C1 segment of cervical spinal cord (tissue), 14 donors: ENCODE measurements around the gene SRSF1.
"Not testable (repeated sequence)": the region's sequence is repeated elsewhere in the genome, so short reads cannot be mapped to it uniquely, and the experiment has no call there.

Experiments
- DNase-seq, 14 donors: peaks; one replicate each; lab custom pipeline; 2025; lab: John Stamatoyannopoulos, UW

The SRSF1 gene, protein sequence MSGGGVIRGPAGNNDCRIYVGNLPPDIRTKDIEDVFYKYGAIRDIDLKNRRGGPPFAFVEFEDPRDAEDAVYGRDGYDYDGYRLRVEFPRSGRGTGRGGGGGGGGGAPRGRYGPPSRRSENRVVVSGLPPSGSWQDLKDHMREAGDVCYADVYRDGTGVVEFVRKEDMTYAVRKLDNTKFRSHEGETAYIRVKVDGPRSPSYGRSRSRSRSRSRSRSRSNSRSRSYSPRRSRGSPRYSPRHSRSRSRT

DNA sequence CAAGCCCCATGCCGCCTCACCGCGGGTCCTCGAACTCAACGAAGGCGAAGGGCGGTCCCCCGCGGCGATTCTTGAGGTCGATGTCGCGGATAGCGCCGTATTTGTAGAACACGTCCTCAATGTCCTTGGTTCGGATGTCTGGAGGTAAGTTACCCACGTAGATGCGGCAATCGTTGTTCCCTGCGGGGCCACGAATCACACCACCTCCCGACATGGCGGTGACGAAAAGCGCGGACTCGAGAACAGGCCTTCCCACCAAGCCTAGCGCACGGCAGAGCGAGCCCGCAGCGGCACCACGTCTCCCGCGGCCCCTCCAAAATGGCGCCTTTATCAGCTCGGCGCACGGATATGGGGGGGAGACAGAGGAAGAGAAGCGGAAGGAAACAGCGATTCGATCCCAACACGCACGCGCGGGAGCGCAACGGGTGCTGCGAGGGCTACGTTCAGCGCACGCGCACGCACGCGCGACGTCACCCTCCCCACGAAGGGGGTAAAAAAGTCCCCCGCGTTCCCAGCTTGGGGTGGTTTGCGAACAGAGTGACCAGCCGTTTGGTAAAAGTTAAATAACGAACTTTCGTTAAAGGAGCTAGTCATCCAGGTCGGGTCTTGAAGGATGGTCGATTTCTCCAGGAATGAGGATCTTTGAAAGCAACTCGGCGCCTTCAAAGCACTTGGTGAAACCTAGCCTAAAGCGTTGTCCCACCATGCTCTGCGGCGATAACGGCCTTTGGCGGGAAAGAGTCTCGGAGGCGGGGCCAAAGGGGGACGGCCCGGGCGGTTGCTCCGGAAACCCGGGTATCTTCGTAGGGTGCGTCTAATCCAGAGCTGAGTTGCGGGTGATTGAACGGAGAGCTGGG lies at the start of gene SRSF1:
Gene SRSF1 (minus strand): TSS at position 323 of the 857 bp plus-strand sequence. CDS start 109 bp downstream, at position 214.
- peak; percentile 86 to 100 (median 96) for DNase-seq

DNA sequence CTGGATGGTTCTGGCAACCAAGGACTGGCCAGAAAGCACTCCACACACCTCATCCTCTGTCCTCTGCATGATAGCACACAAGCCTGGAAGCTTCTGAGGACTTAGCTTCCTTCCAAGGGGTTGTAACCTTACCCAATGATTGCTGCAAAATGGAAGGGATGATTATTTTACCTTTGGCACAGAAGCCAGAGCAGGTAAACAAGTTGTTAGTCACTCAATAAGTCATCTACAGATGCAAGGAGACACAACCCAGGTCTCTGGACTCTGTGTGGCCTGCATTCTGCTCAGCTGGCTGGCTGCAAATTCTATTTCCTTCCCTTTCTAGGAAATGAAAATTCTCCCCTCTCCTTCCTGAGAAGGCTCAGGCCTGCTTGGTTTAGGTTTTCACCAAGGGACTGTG lies 49.4 kb upstream of the SRSF1 start:
- DNase-seq, result no peak

DNA sequence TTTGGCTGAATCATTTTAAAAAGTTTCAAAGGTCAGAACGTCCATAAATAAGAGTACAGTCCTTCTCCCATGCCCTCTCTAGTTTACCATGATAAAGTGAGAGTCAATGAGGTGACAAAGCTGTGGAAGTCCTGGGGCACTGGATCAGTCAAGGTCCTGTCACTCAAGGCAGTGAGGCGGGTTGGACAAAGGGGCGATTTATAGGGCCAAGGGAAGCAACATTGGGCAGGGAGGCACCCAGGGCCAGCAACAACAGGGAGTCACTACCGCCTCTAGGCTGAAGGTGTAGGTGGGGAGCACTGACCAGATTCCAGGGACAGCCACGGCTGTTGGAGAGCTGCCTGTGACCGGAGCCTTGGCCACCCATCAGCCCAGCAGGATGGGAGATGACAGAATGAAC lies 47.6 kb upstream of the SRSF1 start:
- no peak for DNase-seq

DNA sequence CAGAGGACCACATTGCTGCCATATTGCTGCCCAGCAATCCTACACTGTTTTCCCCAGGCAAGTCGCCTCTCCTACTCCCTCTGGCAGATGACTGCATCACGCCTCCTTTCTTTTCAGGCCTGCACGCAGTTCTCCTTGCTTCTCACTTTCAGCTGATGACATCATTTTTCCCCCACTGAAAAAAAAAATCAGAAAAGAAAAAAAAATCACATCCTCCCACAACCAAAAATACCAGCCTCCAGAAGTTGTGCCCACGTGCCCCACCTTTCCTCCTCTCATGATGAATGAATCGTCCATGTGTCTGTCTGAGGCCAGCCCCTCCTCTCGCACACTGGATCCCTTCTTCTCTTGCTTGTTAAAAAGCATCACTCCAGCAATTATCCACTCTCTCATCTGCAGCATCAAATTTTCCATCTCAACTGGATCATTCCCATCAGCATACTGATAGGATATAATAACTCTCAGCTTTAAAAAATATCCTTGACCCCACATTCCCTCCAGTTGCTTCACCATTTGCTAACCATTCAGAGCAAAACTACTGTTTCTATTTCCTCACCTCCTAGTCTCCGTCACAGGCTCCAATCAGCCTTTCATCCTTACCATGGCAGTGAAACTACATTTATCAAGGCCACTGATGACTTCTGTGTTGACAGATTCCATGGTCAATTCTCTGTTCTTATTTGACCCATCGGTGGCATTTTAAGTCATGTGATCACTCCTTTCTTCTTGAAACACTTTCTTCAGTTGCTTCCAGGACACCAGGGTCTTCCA lies 46.1 kb upstream of the SRSF1 start:
- no peak for DNase-seq

DNA sequence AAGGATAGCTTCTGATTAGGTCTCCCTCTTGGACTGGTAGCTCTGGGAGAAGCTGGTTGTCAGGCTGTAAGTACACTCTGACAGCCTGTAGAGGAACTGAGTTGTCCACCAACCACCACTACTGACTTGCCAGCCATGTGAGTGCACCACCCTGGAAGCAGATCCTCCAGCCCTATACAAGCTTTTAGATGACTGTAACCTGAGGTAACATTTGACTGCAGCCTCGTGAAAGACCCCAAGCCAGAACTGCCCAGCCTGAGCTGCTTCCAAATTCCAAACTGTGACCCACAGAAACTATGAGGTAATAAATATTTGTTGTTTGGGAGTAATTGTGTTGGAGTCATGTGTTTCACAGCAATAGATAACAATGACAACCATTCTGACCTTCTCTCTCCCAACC lies 45.4 kb upstream of the SRSF1 start:
- no peak for DNase-seq

DNA sequence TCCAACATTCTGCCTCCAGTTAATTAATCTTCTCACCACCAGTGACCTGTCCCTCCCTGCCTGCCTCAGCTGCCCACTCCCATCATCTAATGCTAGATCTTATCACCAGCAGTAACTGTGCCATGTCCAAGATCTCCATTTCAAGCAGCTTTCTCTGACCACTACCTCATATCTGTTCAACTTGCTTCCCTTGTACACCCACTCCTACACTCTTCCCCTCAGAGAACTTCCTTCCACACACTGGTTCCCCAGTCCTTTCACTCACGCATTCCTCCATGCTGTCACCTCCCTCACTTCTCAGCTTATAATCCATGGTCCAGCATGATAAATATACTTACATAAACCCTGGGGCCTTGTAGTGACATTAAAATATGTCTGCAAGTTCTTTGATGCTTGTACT lies 44.4 kb upstream of the SRSF1 start:
- DNase-seq, result no peak

DNA sequence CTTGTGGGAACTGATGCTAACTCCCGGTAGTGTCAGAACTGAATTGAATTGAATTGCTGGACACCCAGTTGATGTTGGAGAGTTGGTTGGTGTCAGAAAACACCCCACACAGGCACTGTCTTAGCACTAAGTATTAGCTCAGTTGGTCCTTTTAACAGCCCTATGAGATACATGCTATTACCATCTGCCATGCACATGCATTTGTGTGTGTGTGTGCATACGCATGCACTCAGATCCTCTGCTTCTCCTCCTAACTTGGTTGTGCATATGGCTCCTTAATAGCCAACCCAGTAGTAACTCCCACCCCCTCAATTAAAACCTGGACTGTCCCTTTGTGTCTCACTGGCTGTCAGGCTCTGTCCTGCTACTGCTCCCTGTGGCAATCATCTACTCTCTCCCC lies 43.9 kb upstream of the SRSF1 start:
- DNase-seq, result no peak

DNA sequence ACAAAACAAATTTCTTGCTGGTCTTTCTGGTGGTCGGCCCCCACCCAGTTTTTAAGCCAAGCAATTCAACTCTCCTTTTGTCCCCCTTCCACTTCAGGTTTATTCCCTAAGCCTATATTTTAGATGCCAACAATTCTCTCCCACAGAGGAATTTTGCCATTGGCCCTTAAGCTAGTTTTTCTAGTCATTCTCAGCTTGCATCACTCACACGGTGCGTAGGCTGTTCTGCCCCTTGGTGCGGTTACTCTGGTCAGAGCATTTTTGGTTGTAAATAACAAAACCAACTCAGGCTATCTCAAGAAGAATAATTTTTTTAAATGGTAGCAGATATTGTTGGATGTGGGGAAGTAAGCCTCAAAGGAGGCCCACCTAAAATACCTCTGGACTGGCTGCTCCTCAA lies 42.5 kb upstream of the SRSF1 start:
- no peak for DNase-seq

DNA sequence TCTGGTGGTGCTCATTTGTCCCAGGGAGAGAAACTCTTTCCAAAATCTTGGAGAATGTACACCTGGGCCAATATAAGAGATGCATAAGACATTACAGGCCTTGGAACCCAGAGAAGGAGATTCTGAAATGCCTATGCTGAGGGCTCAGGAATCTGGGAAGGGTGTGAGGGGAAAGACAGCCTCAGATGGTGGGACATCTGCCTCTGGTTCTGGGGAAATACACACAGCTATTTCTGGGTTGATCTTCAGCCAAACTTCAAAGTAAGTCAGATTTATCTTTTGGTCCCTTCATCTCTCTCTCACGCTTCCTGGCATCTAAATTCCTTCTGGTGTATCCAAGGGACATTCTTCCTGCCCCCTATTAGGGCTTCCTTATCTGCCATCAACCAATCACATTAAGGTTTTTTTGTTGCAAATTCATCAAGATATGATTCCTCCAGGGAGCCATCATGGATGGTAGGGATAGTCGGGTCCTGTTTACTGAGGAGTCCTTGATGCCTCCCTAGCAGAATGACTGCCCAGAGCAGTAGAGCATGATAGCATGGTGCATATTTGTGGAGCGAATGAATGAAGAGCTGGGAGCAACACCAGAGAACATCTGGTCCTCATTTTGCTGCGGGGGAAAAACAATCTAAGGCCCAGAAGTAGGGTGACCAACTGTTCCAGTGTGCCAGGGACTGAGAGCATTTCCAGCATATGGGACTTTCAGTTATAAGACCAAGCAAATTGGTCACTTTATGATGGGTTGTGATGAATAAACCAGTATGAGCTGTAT lies 40.5 kb upstream of the SRSF1 start:
- no peak for DNase-seq

DNA sequence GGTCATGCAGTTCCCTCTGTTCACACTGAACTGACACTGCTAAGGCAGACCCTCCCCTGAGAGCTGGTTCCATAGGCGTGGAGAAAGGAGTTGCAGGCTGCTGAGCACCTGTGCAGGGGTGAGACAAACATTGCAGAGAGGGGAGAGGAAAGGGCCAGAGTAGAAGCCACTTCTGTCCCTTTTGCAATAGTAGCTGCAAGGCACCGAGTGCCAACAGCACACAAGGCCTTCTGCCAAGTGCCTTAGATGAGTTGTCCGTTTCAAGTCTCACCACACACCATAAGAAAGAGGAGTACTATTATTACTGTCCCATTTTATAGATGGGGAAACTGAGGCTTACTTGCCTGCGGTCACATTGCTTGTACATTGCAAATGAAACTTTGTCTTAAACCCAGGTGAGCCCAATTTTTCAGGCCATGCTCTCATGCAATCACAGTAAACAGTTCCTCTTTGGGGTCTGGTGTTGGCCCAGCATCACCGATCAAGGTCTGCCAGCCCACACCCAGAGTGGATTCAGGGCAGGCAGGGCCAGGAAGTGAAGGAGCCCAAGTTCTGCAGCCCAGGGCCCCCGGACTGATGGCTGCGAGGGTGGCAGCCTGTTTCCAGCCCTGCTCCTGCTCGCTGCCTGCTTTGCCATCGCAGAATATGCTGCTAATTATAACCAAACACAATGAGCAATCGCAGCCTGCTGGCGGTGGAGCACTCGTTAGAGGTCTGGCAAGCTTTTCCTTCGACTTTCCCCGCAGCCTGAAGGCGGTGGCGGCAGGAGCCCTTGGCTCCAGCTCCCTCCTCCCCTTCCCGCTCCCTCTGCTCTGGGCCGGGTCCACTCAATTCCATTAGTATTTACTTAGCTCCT lies 39.4 kb upstream of the SRSF1 start:
- peak in 1 of 14 donors; percentile 69 for DNase-seq

DNA sequence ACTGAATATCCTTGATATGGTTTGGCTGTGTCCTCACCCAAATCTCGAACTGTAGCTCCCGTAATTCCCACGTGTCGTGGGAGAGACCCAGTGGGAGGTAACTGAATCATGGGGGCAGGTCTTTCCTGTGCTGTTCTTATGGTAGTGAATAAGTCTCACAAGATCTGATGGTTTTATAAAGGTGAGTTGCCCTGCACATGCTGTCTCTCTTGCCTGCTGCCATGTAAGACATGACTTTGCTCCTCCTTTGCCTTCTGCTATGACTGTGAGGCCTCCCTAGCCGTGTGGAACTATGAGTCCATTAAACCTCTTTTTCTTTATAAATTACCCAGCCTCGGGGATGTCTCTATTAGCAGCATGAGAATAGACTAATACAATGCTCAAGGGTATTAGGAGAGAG lies 37.2 kb upstream of the SRSF1 start:
- DNase-seq, result not testable (repeated sequence)

DNA sequence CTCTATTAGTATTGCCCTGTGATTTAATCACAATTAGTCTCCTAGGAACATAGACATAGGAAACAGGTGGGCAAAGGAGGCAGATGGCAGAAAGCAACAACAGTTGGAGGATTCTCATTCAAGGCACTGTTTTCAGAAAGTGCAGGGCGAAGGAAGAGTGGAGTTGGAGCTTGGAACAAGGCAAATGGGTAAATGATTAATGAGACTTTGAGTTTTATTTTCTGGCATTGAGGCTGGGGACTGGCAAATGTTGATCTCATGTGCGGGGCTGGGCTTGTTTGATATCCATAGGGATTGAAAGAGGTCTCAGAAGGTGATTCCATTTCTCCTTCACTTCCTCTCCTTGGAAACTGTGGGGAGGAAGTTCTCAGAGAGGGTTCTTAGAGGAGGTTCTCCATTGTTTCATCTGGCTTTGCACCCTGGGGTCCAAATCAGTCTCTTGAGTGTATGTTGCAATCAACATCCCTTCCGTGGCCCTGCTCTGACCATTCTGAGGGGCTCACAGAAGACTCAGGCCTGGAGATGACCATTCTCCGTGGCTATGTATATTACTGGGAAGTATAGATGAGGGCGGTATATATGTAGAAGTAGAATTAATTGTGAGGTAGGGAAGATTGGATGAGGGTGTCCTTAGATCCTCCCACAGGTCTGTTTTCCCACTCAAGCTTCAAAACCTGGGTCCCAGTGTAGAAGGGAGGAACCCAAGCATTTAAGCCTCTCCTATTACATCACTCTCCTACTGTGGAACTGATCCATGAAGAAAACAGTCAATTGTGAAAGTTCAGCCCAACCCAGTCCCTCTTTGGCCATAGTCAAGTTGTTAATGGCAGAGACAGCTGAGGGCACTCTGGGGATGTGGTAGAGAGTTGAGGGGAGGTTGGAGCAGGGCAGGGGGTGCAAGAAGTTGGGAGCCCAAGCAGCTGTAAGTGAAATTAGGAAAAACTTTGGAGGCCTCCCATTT lies 36.5 kb upstream of the SRSF1 start:
- no peak for DNase-seq

DNA sequence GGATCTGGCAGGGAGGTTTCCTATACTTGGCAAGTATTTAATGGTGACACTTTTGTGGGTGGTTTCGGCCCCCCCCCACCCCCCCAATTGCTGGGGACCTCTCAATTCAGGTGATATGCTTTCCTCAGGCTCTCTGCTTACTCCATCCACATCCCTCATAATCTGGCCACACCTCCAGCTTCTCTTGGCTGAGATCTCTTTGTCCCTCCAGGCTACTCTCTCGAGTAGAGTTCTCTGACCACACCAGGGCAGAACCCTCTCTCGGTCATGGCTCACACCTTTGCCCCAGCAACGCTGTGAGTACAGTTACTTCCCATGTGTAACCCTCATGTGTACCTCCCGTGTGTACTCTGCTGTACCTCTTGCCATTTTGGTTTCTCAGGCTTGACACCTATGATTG lies 34.1 kb upstream of the SRSF1 start:
- DNase-seq, result no peak

DNA sequence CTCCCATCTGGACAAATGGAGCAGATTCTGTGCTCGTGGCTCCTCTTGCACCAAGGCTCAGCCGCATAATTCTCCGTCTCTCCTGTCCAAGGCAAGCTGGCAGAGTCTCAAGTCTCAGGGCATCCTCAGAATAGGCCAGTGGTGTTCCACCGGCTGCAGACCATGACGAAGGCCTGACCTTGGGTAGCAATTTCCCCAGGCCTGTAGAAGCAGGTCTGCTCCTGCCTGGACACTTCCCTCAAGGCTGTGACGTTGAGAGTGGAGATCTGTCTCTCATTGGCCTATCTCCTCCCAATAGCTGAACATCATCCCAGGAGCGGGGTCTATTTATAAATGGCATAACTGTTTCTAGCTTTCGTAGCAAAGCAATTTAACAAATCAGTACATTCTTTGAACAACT lies 33.3 kb upstream of the SRSF1 start:
- no peak for DNase-seq

DNA sequence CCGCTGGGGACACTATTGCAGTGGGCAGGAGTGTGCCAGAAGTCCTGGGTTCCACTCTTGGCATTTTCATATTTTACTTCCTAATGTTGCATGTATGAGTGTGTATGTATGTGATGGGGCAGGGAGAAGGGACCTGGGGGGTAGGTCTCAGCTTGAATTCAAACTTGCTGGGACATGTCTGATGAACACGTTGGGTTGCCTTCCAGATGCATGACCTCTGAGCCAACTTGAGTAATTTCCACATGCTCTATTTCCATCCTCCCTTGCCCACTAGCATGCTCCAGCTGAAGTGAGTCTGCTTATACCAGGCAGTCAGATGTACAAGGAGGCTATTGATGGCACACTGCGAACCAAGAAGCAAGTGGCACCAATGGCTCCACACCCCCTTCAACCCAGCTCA lies 32.9 kb upstream of the SRSF1 start:
- DNase-seq, result no peak

DNA sequence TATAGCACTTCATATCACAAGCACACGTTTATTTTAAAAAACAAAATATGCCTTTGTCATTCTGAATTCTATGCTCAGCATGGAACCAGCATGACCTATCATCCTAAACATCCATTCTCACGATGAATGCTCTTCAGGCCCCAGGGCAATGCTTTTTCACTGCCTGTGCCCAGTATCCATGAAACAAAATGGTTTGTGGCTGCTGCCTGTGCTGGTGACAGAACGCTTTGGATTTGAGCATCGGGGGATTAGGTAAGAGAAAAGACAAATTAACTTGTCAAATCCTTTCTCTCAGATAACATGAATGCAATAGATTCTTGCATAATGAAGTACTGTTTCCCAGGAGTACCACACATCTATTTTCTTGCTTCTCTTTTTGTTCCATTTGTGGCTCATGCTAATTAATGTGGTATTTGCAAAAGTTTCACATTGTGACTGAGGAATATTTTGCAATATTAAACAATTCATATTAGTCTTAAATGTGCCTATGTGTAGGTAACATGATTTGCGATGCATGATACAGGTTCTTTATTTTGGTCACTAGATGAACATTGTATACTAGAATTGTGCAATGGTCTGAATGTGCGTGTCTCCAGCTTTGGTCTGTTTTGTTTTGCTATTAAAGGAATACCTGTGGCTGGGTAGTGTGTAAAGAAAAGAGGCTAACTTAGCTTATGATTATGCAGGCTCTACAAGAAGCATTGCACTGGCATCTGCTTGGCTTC lies 25.8 kb upstream of the SRSF1 start:
- DNase-seq, result no peak

DNA sequence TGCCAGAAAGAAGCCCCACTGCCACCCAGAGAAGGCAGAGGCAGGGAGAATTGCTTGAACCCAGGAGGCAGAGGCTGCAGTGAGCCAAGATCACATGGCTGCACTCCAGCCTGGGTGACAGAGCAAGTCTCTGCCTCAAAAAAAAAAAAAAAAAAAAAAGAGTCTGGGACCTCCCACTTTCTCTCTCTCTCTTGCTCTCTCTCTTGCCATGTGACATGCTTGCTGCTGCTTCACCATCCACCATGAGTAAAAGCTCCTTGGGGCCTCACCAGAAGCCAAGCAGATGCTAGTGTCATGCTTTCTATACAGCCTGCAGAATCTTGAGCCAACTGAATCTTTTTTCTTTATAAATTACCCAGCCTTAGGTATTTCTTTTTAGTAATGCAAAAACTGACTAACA lies 21.5 kb upstream of the SRSF1 start:
- DNase-seq, result no peak

DNA sequence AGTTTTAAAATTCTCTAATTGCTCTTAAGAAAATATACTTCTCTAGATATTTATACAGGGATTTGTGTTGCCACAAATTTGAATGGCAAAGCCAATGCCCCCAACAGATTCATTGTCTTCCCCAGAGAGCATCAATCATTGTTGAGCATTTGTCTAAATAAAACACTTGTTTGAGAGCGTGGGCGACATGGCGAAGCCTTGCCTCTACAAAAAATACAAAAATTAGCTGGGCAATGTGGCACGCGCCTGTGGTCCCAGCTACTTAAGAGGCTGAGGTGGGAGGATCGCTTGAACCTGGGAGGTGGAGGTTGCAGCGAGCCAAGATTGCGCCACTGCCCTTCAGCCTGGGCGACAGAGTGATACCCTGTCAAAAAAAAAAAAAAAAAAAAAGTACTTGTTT lies 13.4 kb upstream of the SRSF1 start:
- DNase-seq, result no peak

DNA sequence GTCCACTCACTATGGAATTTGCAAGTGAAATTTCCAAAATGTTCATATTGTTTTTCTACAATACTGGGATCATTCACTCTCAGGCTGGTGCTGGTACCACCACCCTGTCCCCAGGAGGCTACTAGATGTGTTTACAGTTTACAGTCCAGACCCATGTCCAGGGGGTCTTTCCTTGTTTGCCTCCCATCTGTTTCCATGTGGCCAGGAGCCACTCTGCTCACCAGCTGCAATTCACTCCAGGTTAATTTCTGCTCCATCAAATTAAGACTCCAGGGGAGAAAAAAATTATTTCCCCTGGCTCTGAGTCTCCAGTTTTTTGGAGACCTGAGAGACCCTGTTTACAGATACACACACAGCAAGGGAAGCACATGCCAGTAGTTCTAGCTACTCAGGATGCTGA lies 12.5 kb upstream of the SRSF1 start:
- DNase-seq, result no peak
